ENCODE measurements around the gene CNTNAP2. TPM values are rescaled to one million over a fixed set of nuclear protein-coding genes. Genes with fewer than 3 reads are reported as not detected.

Gene CNTNAP2
- total RNA-seq, 2 experiments from 2014 or later = not detected

GRCh38 chr7:148084138-148084537, 1967.5 kb downstream of the CNTNAP2 start:
- ATAC-seq (ENCODE audit: poor library complexity) = no peak
- H3K9me3 ChIP-seq (ENCODE audit: control insufficient read depth in 1 of 2, insufficient read depth in 1 of 2, low read length in 2 of 2) = no peaks in the 10 kb centered on the region
- intact Hi-C loops (cut with DNase I, micrococcal nuclease) = no loop called here
- Mint-ChIP-seq H3K27me3 (peaks cover 4% of the 10 kb centered on the region), H3K27ac (no peak overlapping the region), H3K36me3 (ENCODE audit: low read depth) (no peaks in the 10 kb centered on the region), H3K9me3 (no peaks in the 10 kb centered on the region), H3K4me1 (ENCODE audit: low read depth) (no peaks in the 10 kb centered on the region), H3K4me3 (no peak overlapping the region)
- H3K27me3 ChIP-seq (ENCODE audit: control insufficient read depth in 1 of 2, insufficient read depth in 2 of 2, low read length in 2 of 2) = no peaks in the 10 kb centered on the region
- no peaks in the 10 kb centered on the region for H3K4me1 ChIP-seq (ENCODE audit: insufficient read depth, low read length)
- POLR2A ChIA-PET = no interaction called here
- DNase-seq = peak in 2 of 14 experiments; percentile 1 to 2
- no peaks in the 10 kb centered on the region for H3K36me3 ChIP-seq (ENCODE audit: insufficient read depth, low read length)
- no peak overlapping the region for H3K4me3 ChIP-seq (ENCODE audit: low read length)
- no peak for TF ChIP-seq CTCF (IDR thresholded peaks at IDR 0.05)
- CTCF ChIA-PET = no interaction called here
- no peak overlapping the region for H3K27ac ChIP-seq (ENCODE audit: low read depth in 1 of 2, low read length in 2 of 2)

DNA sequence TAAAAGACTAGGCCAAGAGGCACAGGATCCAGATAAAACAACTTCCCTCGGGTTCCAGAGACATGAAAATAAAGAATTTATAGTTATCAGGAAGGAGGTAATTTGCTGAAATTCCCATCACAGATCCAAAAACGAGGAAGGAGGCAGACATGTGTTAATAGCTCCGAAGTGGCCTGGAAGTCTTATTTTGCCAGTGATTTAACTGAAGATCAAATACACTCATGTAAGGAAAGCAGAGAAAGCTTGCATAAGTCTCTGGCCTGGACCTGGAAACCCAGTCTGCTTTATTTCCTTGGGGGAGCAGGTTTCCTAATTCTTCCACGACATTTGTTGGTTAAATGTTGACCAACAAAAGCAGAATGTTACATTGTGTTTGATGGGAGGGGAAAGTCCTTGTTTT, 1975.3 kb downstream of the CNTNAP2 start:
- H3K27me3 Mint-ChIP-seq = peaks cover 11% of the 10 kb centered on the region
- H3K4me3 Mint-ChIP-seq = no peak overlapping the region
- Histone ChIP-seq H3K9me3 (ENCODE audit: control insufficient read depth in 1 of 2, insufficient read depth in 1 of 2, low read length in 2 of 2) (no peaks in the 10 kb centered on the region), H3K4me1 (ENCODE audit: insufficient read depth, low read length) (no peaks in the 10 kb centered on the region), H3K27ac (ENCODE audit: low read depth in 1 of 2, low read length in 2 of 2) (no peak overlapping the region), H3K27me3 (ENCODE audit: control insufficient read depth in 1 of 2, insufficient read depth in 2 of 2, low read length in 2 of 2) (no peaks in the 10 kb centered on the region), H3K36me3 (ENCODE audit: insufficient read depth, low read length) (no peaks in the 10 kb centered on the region), H3K4me3 (ENCODE audit: low read length) (no peak overlapping the region)
- no peaks in the 10 kb centered on the region for H3K4me1 Mint-ChIP-seq (ENCODE audit: low read depth)
- ChIA-PET CTCF (no interaction called here), POLR2A (no interaction called here)
- no peaks in the 10 kb centered on the region for H3K36me3 Mint-ChIP-seq (ENCODE audit: low read depth)
- TF ChIP-seq CTCF (IDR thresholded peaks at IDR 0.05) = no peak
- DNase-seq (no peak), ATAC-seq (ENCODE audit: poor library complexity) (no peak)
- intact Hi-C loops (cut with DNase I, micrococcal nuclease) = no loop called here
- no peak overlapping the region for H3K27ac Mint-ChIP-seq
- H3K9me3 Mint-ChIP-seq = no peaks in the 10 kb centered on the region

- CTCF ChIA-PET = no interaction called here
These were observed 1977.0 kb downstream of the CNTNAP2 start for GRCh38 chr7:148093375-148094166.

More at GRCh38 chr7:148093375-148094166, 1977.0 kb downstream of the CNTNAP2 start:
- H3K4me1 Mint-ChIP-seq (ENCODE audit: low read depth) = no peaks in the 10 kb centered on the region
- DNase-seq = no peak
- POLR2A ChIA-PET = no interaction called here
- Histone ChIP-seq H3K27me3 (ENCODE audit: control insufficient read depth in 1 of 2, insufficient read depth in 2 of 2, low read length in 2 of 2) (no peaks in the 10 kb centered on the region), H3K4me3 (ENCODE audit: low read length) (no peak overlapping the region), H3K9me3 (ENCODE audit: control insufficient read depth in 1 of 2, insufficient read depth in 1 of 2, low read length in 2 of 2) (no peaks in the 10 kb centered on the region), H3K4me1 (ENCODE audit: insufficient read depth, low read length) (no peaks in the 10 kb centered on the region), H3K36me3 (ENCODE audit: insufficient read depth, low read length) (no peaks in the 10 kb centered on the region), H3K27ac (ENCODE audit: low read depth in 1 of 2, low read length in 2 of 2) (no peak overlapping the region)
- H3K36me3 Mint-ChIP-seq (ENCODE audit: low read depth) = no peaks in the 10 kb centered on the region
- H3K27ac Mint-ChIP-seq = no peak overlapping the region
- no peaks in the 10 kb centered on the region for H3K9me3 Mint-ChIP-seq
- H3K27me3 Mint-ChIP-seq = peaks cover 7% of the 10 kb centered on the region
- ATAC-seq (ENCODE audit: poor library complexity) = no peak
- no peak overlapping the region for H3K4me3 Mint-ChIP-seq
- TF ChIP-seq CTCF (IDR thresholded peaks at IDR 0.05) = no peak
- intact Hi-C loops (cut with DNase I, micrococcal nuclease) = no loop called here

Data from CD4-positive, alpha-beta T cell (primary cell).